Breast epithelium (tissue), 3 donors: Measurements from ENCODE around the gene CBX8.

Experiments used
- POLR2A ChIP-seq: fragments of 450-650 bp; IDR thresholded peaks from one replicate; pipeline ENCODE4 v1.6.1; 2016; ENCODE audit warnings: antibody characterized with exemption, mild to moderate bottlenecking, moderate library complexity
- POLR2AphosphoS5 ChIP-seq, 3 donors: sonication (generic); formaldehyde crosslinking; IDR thresholded peaks; one replicate each; pipeline ENCODE4 v1.6.1; 2017; ENCODE audit warnings: antibody characterized with exemption in 3 of 3
- TF ChIP-seq, protein P1 (sequence below), 3 donors: fragments of 450-650 bp; IDR thresholded peaks; one replicate each; pipeline ENCODE4 v1.5.1; 2016 to 2017; ENCODE audit warnings: antibody characterized with exemption in 3 of 3, mild to moderate bottlenecking in 3 of 3, moderate library complexity in 3 of 3

DNA sequence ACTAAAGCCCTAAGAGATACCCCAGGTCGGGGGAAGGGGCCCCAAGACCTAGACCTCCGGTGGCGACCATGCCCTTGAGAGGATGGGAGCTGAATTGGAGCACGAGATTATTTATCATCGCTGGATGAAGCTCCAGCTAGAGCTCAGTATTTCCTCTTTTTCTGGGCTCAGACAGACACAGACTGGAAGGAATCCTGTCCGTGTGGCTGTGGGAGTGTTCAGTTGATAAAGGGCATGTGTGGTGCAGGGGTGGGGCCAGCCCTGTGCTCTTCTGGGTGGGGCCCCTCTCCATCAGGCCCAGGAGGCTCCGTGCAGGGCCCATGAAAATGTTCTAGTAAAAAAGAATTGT, 48.7 kb upstream of the CBX8 start:
- no peak for TF ChIP-seq POLR2A
- TF ChIP-seq, protein P1, sequence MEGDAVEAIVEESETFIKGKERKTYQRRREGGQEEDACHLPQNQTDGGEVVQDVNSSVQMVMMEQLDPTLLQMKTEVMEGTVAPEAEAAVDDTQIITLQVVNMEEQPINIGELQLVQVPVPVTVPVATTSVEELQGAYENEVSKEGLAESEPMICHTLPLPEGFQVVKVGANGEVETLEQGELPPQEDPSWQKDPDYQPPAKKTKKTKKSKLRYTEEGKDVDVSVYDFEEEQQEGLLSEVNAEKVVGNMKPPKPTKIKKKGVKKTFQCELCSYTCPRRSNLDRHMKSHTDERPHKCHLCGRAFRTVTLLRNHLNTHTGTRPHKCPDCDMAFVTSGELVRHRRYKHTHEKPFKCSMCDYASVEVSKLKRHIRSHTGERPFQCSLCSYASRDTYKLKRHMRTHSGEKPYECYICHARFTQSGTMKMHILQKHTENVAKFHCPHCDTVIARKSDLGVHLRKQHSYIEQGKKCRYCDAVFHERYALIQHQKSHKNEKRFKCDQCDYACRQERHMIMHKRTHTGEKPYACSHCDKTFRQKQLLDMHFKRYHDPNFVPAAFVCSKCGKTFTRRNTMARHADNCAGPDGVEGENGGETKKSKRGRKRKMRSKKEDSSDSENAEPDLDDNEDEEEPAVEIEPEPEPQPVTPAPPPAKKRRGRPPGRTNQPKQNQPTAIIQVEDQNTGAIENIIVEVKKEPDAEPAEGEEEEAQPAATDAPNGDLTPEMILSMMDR (IDR thresholded peaks at IDR 0.05): no peak
- no peak for TF ChIP-seq POLR2AphosphoS5 (IDR thresholded peaks at IDR 0.05)
